Measurements from ENCODE around the gene STAB1.

The STAB1 gene

GRCh38 chr3:52494886-52495495 lies at the start of gene STAB1:
Gene STAB1, plus strand, starts transcription at chr3:52495338. Its CDS starts 76 bp downstream, at chr3:52495414.
- no peak for DNase-seq (ENCODE audit: low read depth in 3 of 3)

GRCh38 chr3:52446042-52446441 lies 49.1 kb upstream of the STAB1 start:
- no peak for DNase-seq (ENCODE audit: low read depth in 3 of 3)

- peak; percentile 40 to 68 (median 64) for DNase-seq (ENCODE audit: low read depth in 3 of 3)
Measured at GRCh38 chr3:52446631-52447511, 48.3 kb upstream of the STAB1 start.

- DNase-seq (ENCODE audit: low read depth in 3 of 3), result no peak
Measured at GRCh38 chr3:52447512-52448355, 47.4 kb upstream of the STAB1 start.

- DNase-seq (ENCODE audit: low read depth in 3 of 3), result no peak
Measured at GRCh38 chr3:52450489-52451236, 44.5 kb upstream of the STAB1 start.

- DNase-seq (ENCODE audit: low read depth in 3 of 3), result no peak
Measured at GRCh38 chr3:52451237-52452083, 43.7 kb upstream of the STAB1 start.

GRCh38 chr3:52452126-52452525 lies 43.0 kb upstream of the STAB1 start:
- DNase-seq (ENCODE audit: low read depth in 3 of 3), result no peak

- no peak for DNase-seq (ENCODE audit: low read depth in 3 of 3)
Measured at GRCh38 chr3:52452570-52453221, 42.4 kb upstream of the STAB1 start.

- DNase-seq (ENCODE audit: low read depth in 3 of 3), result no peak
Measured at GRCh38 chr3:52453496-52454249, 41.5 kb upstream of the STAB1 start, which contains the start of gene TNNC1. Gene TNNC1, minus strand, starts transcription at chr3:52454041. Its CDS starts 26 bp downstream, at chr3:52454015.

- DNase-seq (ENCODE audit: low read depth in 3 of 3), result no peak
Measured at GRCh38 chr3:52454250-52454937, 40.7 kb upstream of the STAB1 start.

- no peak for DNase-seq (ENCODE audit: low read depth in 3 of 3)
Measured at GRCh38 chr3:52454938-52455282, 40.2 kb upstream of the STAB1 start.

- DNase-seq (ENCODE audit: low read depth in 3 of 3), result peak; percentile 93 to 96 (median 94)
Measured at GRCh38 chr3:52455283-52456168, 39.6 kb upstream of the STAB1 start, which contains the start of gene NISCH. Gene NISCH, plus strand, starts transcription at chr3:52455604. Its CDS starts 38 bp downstream, at chr3:52455642.

- no peak for DNase-seq (ENCODE audit: low read depth in 3 of 3)
Measured at GRCh38 chr3:52456169-52456799, 38.9 kb upstream of the STAB1 start.

GRCh38 chr3:52456800-52457183 lies 38.3 kb upstream of the STAB1 start:
- DNase-seq (ENCODE audit: low read depth in 3 of 3), result no peak

GRCh38 chr3:52458031-52458760 lies 36.9 kb upstream of the STAB1 start:
- DNase-seq (ENCODE audit: low read depth in 3 of 3), result no peak

GRCh38 chr3:52458770-52459545 lies 36.2 kb upstream of the STAB1 start:
- DNase-seq (ENCODE audit: low read depth in 3 of 3), result no peak
